Body of pancreas (tissue), 4 donors: ENCODE results near the gene TCP11. TPM values are rescaled to one million over a fixed set of nuclear protein-coding genes. Genes with fewer than 3 reads are reported as not detected.

ENCODE experiments used
- ATAC-seq: fragments of 150-250 bp; one replicate; pipeline ENCODE4 v1.9.1; 2016
- DNase-seq, 4 donors: peaks; one replicate each; pipeline ENCODE4 v3.0.0-alpha.2; 2019
- H3K27ac ChIP-seq, 4 donors: fragments of 200-600 bp; sonication (generic); 1 replicate in 3 of 4; 2 replicates in 1 of 4; pipeline versions ENCODE4 v1.5.1 to v1.6.1; 2016 to 2019; ENCODE audit warnings: mild to moderate bottlenecking in 1 of 4, mixed read lengths in 1 of 4, moderate library complexity in 1 of 4
- H3K27me3 ChIP-seq, 2 donors: fragments of 200-600 bp; sonication (generic); one replicate each; pipeline ENCODE4 v1.6.0; 2016; ENCODE audit warnings: mild to moderate bottlenecking in 1 of 2
- H3K36me3 ChIP-seq, 2 donors: fragments of 200-600 bp; sonication (generic); replicated peaks in 1 of 2; 2 replicates each; pipeline ENCODE4 v1.5.1; 2016; ENCODE audit warnings: low read depth in 2 of 2; ENCODE audit not compliant: insufficient read depth in 1 of 2
- H3K4me1 ChIP-seq: fragments of 200-600 bp; sonication (generic); one replicate; pipeline ENCODE4 v1.6.0; 2016
- H3K4me3 ChIP-seq, 2 donors: fragments of 200-600 bp; sonication (generic); 1 replicate in 1 of 2; 2 replicates in 1 of 2; pipeline ENCODE4 v1.5.1; 2016 to 2019
- H3K9me3 ChIP-seq, 3 donors: fragments of 200-600 bp; sonication (generic); 1 replicate in 2 of 3; 2 replicates in 1 of 3; pipeline ENCODE4 v1.5.1; 2016
- CTCF ChIP-seq, 7 experiments: fragments of 450-650 bp in 4 of 7; fragments of 200-600 bp in 3 of 7; sonication (generic) in 3 of 7; IDR thresholded peaks; one replicate each; pipeline ENCODE4 v1.5.1; 2016 to 2019; ENCODE audit warnings: antibody characterized with exemption in 7 of 7
- POLR2A ChIP-seq, 3 donors: fragments of 450-650 bp; IDR thresholded peaks; one replicate each; pipeline ENCODE4 v1.6.1; 2016; ENCODE audit warnings: antibody characterized with exemption in 3 of 3, mild to moderate bottlenecking in 2 of 3
- whole genome bisulfite sequencing, 2 donors: methylation state at CpG; one replicate each; pipeline ENCODE4 v1.1.5; 2017; 5-methylcytosine and 5-hydroxymethylcytosine counted together
- intact Hi-C: fragments of 100-400 bp; cut with DNase I; formaldehyde crosslinking; loops from one replicate; pipeline ENCODE4 v1.15.1; 2023
- total RNA-seq, 2 donors: library from RNA; depleted of rRNA; stranded (reverse); fragments of >200 nt; gene quantifications; one replicate each; pipeline ENCODE4 v1.1.0, GENCODE V29; 2016

TCP11 gene
- total RNA-seq, 2 donors from 2014 or later = not detected

GRCh38 chr6:35092362-35093117 lies 48.6 kb downstream of the TCP11 start:
- H3K27me3 ChIP-seq = no peaks in the 10 kb centered on the region
- H3K27ac ChIP-seq = no peak overlapping the region
- intact Hi-C loops = no loop called here
- WGBS, 2 donors = 80 to 92% methylated on average over 5 of the region's 5 CpGs
- H3K4me1 ChIP-seq = peaks cover 11% of the 10 kb centered on the region
- peaks cover 13 to 16% of the 10 kb centered on the region in 2 donors for H3K36me3 ChIP-seq
- TF ChIP-seq CTCF (IDR thresholded peaks at IDR 0.05) = no peak
- no peak for TF ChIP-seq POLR2A (IDR thresholded peaks at IDR 0.05)
- no peaks in the 10 kb centered on the region for H3K9me3 ChIP-seq
- no peak overlapping the region for H3K4me3 ChIP-seq
- DNase-seq (no peak), ATAC-seq (no peak)

- Histone ChIP-seq H3K9me3 (no peaks in the 10 kb centered on the region), H3K36me3 (peaks cover 13 to 18% of the 10 kb centered on the region in 2 donors), H3K27me3 (no peaks in the 10 kb centered on the region), H3K27ac (no peak overlapping the region), H3K4me3 (no peak overlapping the region), H3K4me1 (peaks cover 8% of the 10 kb centered on the region)
- ATAC-seq (no peak), DNase-seq (no peak)
- intact Hi-C loops = no loop called here
- WGBS, 2 donors = 88 to 94% methylated on average over 18 of the region's 18 CpGs
- TF ChIP-seq CTCF (IDR thresholded peaks at IDR 0.05) (no peak), POLR2A (IDR thresholded peaks at IDR 0.05) (no peak)
These were observed 49.6 kb downstream of the TCP11 start for GRCh38 chr6:35091346-35092083.

GRCh38 chr6:35090734-35091133 lies 50.4 kb downstream of the TCP11 start:
- DNase-seq (no peak), ATAC-seq (no peak)
- WGBS, 2 donors = 87 to 88% methylated on average over 7 to 10 of the region's 10 CpGs
- Histone ChIP-seq H3K36me3 (peaks cover 13 to 21% of the 10 kb centered on the region in 2 donors), H3K27me3 (no peaks in the 10 kb centered on the region), H3K27ac (no peak overlapping the region), H3K9me3 (no peaks in the 10 kb centered on the region), H3K4me3 (no peak overlapping the region), H3K4me1 (peaks cover under 1% of the 10 kb centered on the region)
- TF ChIP-seq CTCF (IDR thresholded peaks at IDR 0.05) (no peak), POLR2A (IDR thresholded peaks at IDR 0.05) (no peak)
- intact Hi-C loops = no loop called here

GRCh38 chr6:35089935-35090505 lies 51.1 kb downstream of the TCP11 start:
- no peak for ATAC-seq
- no peak for TF ChIP-seq POLR2A (IDR thresholded peaks at IDR 0.05)
- TF ChIP-seq CTCF (IDR thresholded peaks at IDR 0.05) = no peak
- DNase-seq = no peak
- Histone ChIP-seq H3K4me1 (no peaks in the 10 kb centered on the region), H3K27me3 (no peaks in the 10 kb centered on the region), H3K9me3 (no peaks in the 10 kb centered on the region), H3K27ac (no peak overlapping the region), H3K4me3 (no peak overlapping the region), H3K36me3 (peaks cover 13 to 21% of the 10 kb centered on the region in 2 donors)
- intact Hi-C loops = no loop called here
- WGBS, 2 donors = 87 to 90% methylated on average over 15 of the region's 15 CpGs
